Caco-2 (cell line): ENCODE results near the gene HHAT. TPM values are rescaled to one million over a fixed set of nuclear protein-coding genes. Genes with fewer than 3 reads are reported as not detected.

Experiments
- BruUV-seq: library from RNA; stranded (reverse); fragments of 400-500 nt; replicated peaks from 2 replicates; lab custom pipeline; 2021; lab: Mats Ljungman, UMichigan
- CTCF ChIA-PET: fragments of 300-600 bp; sonication (Branson Sonifier 250); formaldehyde crosslinking; loops from one replicate; lab custom pipeline; 2022; ENCODE audit warnings: antibody characterized with exemption; lab: Charles Lee
- POLR2A ChIA-PET: fragments of 300-600 bp; sonication (Branson Sonifier 250); formaldehyde crosslinking; loops from one replicate; lab custom pipeline; 2022; ENCODE audit warnings: antibody characterized with exemption; lab: Charles Lee
- DNase-seq, 2 experiments: peaks; one replicate each; pipeline versions ENCODE4 v3.0.0 to v3.0.0-alpha.2; 2020 to 2022
- H3K27me3 ChIP-seq: replicated peaks from 2 replicates; pipeline ENCODE4 v1.6.0; 2011; ENCODE audit warnings: low read length; ENCODE audit not compliant: control insufficient read depth, insufficient read depth
- H3K36me3 ChIP-seq: 2 replicates; pipeline ENCODE4 v1.5.1; 2011; ENCODE audit warnings: low read length; ENCODE audit not compliant: control insufficient read depth, insufficient read depth
- H3K4me1 ChIP-seq: fragments of 250-450 bp; sonication (Bioruptor Pico); 2 replicates; pipeline ENCODE4 v1.5.1; 2020; ENCODE audit warnings: mild to moderate bottlenecking
- H3K4me3 ChIP-seq: 2 replicates; pipeline ENCODE4 v1.5.1; 2011; ENCODE audit warnings: low read depth, mild to moderate bottlenecking, control low read depth, low read length
- H3K9me3 ChIP-seq: fragments of 250-450 bp; sonication (Bioruptor Pico); 2 replicates; pipeline ENCODE4 v1.5.1; 2020; ENCODE audit warnings: mild to moderate bottlenecking, moderate library complexity
- H3K27ac Mint-ChIP-seq: one replicate; pipeline ENCODE4 v1.8.0; 2022; ENCODE audit warnings: mixed read lengths; ENCODE audit not compliant: unreplicated experiment
- H3K27me3 Mint-ChIP-seq: one replicate; pipeline ENCODE4 v1.8.0; 2022; ENCODE audit warnings: mixed read lengths; ENCODE audit not compliant: insufficient read depth, unreplicated experiment
- H3K36me3 Mint-ChIP-seq: one replicate; pipeline ENCODE4 v1.8.0; 2022; ENCODE audit warnings: mild to moderate bottlenecking, mixed read lengths; ENCODE audit not compliant: insufficient read depth, unreplicated experiment
- H3K4me1 Mint-ChIP-seq: one replicate; pipeline ENCODE4 v1.8.0; 2022; ENCODE audit warnings: low read depth, mixed read lengths; ENCODE audit not compliant: unreplicated experiment
- H3K4me3 Mint-ChIP-seq: one replicate; pipeline ENCODE4 v1.8.0; 2022; ENCODE audit warnings: mild to moderate bottlenecking, moderate library complexity, mixed read lengths; ENCODE audit not compliant: unreplicated experiment
- H3K9me3 Mint-ChIP-seq: one replicate; pipeline ENCODE4 v1.8.0; 2022; ENCODE audit warnings: mixed read lengths; ENCODE audit not compliant: unreplicated experiment
- CTCF ChIP-seq, 2 experiments: fragments of 200-600 bp in 1 of 2; IDR thresholded peaks; 1 replicate in 1 of 2; 2 replicates in 1 of 2; pipeline versions ENCODE4 v1.5.1 to v1.8.0; 2011 to 2022; ENCODE audit warnings: antibody characterized with exemption in 1 of 2, control low read depth in 1 of 2, inconsistent platforms in 1 of 2, low read depth in 1 of 2, low read length in 1 of 2, mild to moderate bottlenecking in 1 of 2, moderate library complexity in 1 of 2; ENCODE audit not compliant: insufficient read depth in 1 of 2, severe bottlenecking in 1 of 2, unreplicated experiment in 1 of 2
- intact Hi-C: fragments of 100-400 bp; cut with micrococcal nuclease; formaldehyde crosslinking; loops from one replicate; pipeline ENCODE4 v1.10.0; 2022; ENCODE audit not compliant: unreplicated experiment
- total RNA-seq: library from RNA; stranded (reverse); gene quantifications from 2 replicates; pipeline ENCODE4 v1.2.3, GENCODE V29; 2022

HHAT gene
- total RNA-seq, 1 experiment from 2014 or later, result 3.9 TPM

GRCh38 chr1:210600421-210601159, 271.9 kb downstream of the HHAT start:
- H3K4me3 ChIP-seq, result no peak overlapping the region
- Mint-ChIP-seq H3K9me3 (peaks cover 9% of the 10 kb centered on the region), H3K36me3 (no peaks in the 10 kb centered on the region), H3K4me3 (no peak overlapping the region), H3K4me1 (peaks cover 18% of the 10 kb centered on the region), H3K27ac (no peak overlapping the region), H3K27me3 (peaks cover 6% of the 10 kb centered on the region)
- POLR2A ChIA-PET, result no interaction called here
- DNase-seq, result no peak
- no peaks in the 10 kb centered on the region for H3K27me3 ChIP-seq
- no peaks in the 10 kb centered on the region for H3K9me3 ChIP-seq
- no peak for TF ChIP-seq CTCF (IDR thresholded peaks at IDR 0.05; ENCODE audit: insufficient read depth in 1 of 2, low read depth in 1 of 2, low read length in 1 of 2, severe bottlenecking in 1 of 2, unreplicated experiment in 1 of 2)
- CTCF ChIA-PET, result no interaction called here
- no TSS peak for BruUV-seq
- H3K36me3 ChIP-seq, result no peaks in the 10 kb centered on the region
- intact Hi-C loops, result no loop called here
- peaks cover 15% of the 10 kb centered on the region; the same call in 1 of the 2 replicates for H3K4me1 ChIP-seq

DNA sequence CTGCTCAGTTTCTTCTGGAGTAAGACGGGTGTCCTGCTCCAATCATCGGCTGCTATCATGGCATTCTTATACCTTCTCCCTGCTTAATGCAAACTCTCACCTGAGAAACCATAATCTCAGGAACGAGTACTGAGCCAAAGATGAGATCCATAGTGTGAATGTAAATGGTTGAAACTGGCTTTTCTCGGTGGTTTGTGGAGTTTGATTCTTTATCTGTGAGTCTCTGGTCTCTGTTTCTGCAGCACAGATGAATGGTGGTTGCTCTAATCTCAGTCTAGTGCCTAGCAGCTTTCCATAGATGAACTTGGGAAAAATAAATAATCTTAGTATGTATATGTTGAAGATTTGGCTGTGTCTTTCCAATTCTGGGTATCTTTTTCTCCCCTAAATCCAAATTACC, 274.4 kb downstream of the HHAT start:
- no TSS peak for BruUV-seq
- no peak for DNase-seq
- Mint-ChIP-seq H3K27ac (no peak overlapping the region), H3K4me3 (no peak overlapping the region), H3K9me3 (peaks cover 15% of the 10 kb centered on the region), H3K4me1 (peaks cover 10% of the 10 kb centered on the region), H3K27me3 (peaks cover 12% of the 10 kb centered on the region), H3K36me3 (no peaks in the 10 kb centered on the region)
- peaks cover 5% of the 10 kb centered on the region; the same call in 1 of the 2 replicates for H3K4me1 ChIP-seq
- H3K9me3 ChIP-seq, result 0 out of 2 replicates have a peak, but pooled peaks cover 3% of the 10 kb centered on the region
- TF ChIP-seq CTCF (IDR thresholded peaks at IDR 0.05; ENCODE audit: insufficient read depth in 1 of 2, low read depth in 1 of 2, low read length in 1 of 2, severe bottlenecking in 1 of 2, unreplicated experiment in 1 of 2), result no peak
- H3K4me3 ChIP-seq, result no peak overlapping the region
- ChIA-PET CTCF (no interaction called here), POLR2A (no interaction called here)
- no peaks in the 10 kb centered on the region for H3K36me3 ChIP-seq
- intact Hi-C loops, result no loop called here
- no peaks in the 10 kb centered on the region for H3K27me3 ChIP-seq

- no peak for TF ChIP-seq CTCF (IDR thresholded peaks at IDR 0.05; ENCODE audit: insufficient read depth in 1 of 2, low read depth in 1 of 2, low read length in 1 of 2, severe bottlenecking in 1 of 2, unreplicated experiment in 1 of 2)
- peaks cover 15% of the 10 kb centered on the region for H3K9me3 Mint-ChIP-seq
- peaks cover 12% of the 10 kb centered on the region for H3K27me3 Mint-ChIP-seq
- DNase-seq, result no peak
- intact Hi-C loops, result no loop called here
- ChIA-PET POLR2A (no interaction called here), CTCF (no interaction called here)
- no peaks in the 10 kb centered on the region for H3K36me3 Mint-ChIP-seq
- Histone ChIP-seq H3K27me3 (no peaks in the 10 kb centered on the region), H3K4me1 (no peaks in the 10 kb centered on the region), H3K36me3 (no peaks in the 10 kb centered on the region), H3K9me3 (0 out of 2 replicates have a peak, but pooled peaks cover 3% of the 10 kb centered on the region), H3K4me3 (no peak overlapping the region)
- no TSS peak for BruUV-seq
- H3K4me3 Mint-ChIP-seq, result no peak overlapping the region
- no peak overlapping the region for H3K27ac Mint-ChIP-seq
- peaks cover under 1% of the 10 kb centered on the region for H3K4me1 Mint-ChIP-seq
These were observed 276.4 kb downstream of the HHAT start for GRCh38 chr1:210605099-210605498.
